Measurements from ENCODE around the gene ARHGAP32.
A peak's percentile ranks its signal among the peaks of the same experiment; 100 is the strongest.

ARHGAP32 gene

GRCh38 chr11:129117595-129118350 is 74.4 kb downstream of the ARHGAP32 start:
- Histone ChIP-seq H3K9me3 (ENCODE audit: severe bottlenecking) (no peaks in the 10 kb centered on the region), H3K4me3 (ENCODE audit: low read depth, low read length) (no peak overlapping the region), H3K27ac (no peak overlapping the region), H3K27me3 (ENCODE audit: insufficient read depth, low read depth, severe bottlenecking) (no peaks in the 10 kb centered on the region), H3K36me3 (no peaks in the 10 kb centered on the region; the same call in 1 of the 2 replicates)
- TF ChIP-seq CTCF (IDR thresholded peaks at IDR 0.05; ENCODE audit: low read depth, low read length), result peak; percentile 60
- peak; percentile 41 for DNase-seq

DNA sequence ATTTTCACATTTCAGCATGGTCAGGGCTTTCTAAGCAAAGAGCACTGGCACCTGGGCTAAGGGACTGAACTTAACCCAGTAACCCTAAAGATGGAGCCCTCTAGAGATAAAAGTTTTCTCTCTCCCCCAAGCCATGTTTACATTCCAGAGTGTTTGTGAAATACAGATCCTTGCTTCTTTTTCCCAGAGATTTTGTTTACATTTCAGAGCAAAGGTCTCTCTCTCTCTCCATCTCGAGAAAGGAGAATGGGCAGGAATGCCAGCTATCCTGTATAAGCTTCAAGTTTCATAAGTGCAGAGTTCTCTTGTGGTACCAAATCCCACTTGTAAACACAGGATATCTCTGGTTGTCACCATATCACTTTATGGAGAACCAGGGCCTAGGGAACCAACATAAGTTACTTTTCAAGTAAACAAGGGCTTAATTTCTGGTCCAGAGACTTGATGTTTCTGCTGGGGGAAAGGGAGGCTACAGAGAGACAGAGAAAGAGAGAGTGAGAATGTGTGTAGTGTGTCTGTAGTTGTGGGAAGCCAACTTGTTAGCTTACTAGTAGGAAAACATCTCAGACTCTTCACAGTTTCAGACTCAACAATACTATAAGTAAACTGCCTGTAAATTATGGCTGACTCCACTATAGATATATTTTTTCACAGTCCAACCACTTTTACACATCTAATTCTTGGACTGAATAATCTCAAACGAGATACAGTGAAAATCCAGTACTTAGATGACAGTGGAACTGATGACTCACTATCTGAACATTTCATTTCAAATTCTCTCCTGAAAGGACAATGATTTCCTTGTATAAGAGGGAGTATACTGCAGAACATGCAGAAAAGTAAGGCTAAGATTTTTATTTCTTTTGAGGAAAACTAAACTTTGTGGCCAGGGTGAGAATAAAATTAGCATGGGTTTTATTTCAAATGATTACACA is 76.2 kb downstream of the ARHGAP32 start:
- H3K9me3 ChIP-seq (ENCODE audit: severe bottlenecking), result no peaks in the 10 kb centered on the region
- no peak overlapping the region for H3K27ac ChIP-seq
- DNase-seq, result no peak
- no peak overlapping the region for H3K4me3 ChIP-seq (ENCODE audit: low read depth, low read length)
- TF ChIP-seq CTCF (IDR thresholded peaks at IDR 0.05; ENCODE audit: low read depth, low read length), result no peak
- no peaks in the 10 kb centered on the region for H3K27me3 ChIP-seq (ENCODE audit: insufficient read depth, low read depth, severe bottlenecking)
- H3K36me3 ChIP-seq, result no peaks in the 10 kb centered on the region; the same call in 1 of the 2 replicates

- no peaks in the 10 kb centered on the region for H3K36me3 ChIP-seq
- no peak overlapping the region for H3K27ac ChIP-seq
- no peak for DNase-seq
- H3K9me3 ChIP-seq (ENCODE audit: severe bottlenecking), result no peaks in the 10 kb centered on the region
- no peaks in the 10 kb centered on the region for H3K27me3 ChIP-seq (ENCODE audit: insufficient read depth, low read depth, severe bottlenecking)
- no peak for TF ChIP-seq CTCF (IDR thresholded peaks at IDR 0.05; ENCODE audit: low read depth, low read length)
- no peak overlapping the region for H3K4me3 ChIP-seq (ENCODE audit: low read depth, low read length)
These were observed 82.4 kb downstream of the ARHGAP32 start for GRCh38 chr11:129109701-129110100.

DNA sequence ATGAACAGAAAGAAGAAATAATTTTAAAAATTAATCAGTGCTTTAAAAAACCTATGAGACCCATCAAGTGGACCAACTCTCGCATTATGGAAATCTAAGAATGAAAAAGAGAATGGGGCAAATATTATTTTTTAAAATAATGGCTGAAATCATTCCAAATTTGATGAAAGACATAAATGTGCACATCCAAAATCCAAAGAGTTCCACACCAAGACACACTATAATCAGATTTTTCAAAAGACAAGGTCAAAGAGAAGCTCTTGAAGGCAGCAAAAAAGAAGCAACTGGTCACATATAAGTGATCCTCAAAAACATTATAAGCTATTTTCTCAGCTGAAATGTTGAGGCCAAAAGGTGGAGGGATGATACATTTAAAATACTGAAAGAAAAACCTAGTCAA is 85.3 kb downstream of the ARHGAP32 start:
- no peak for DNase-seq
- TF ChIP-seq CTCF (IDR thresholded peaks at IDR 0.05; ENCODE audit: low read depth, low read length), result no peak
- H3K27ac ChIP-seq, result no peak overlapping the region
- H3K36me3 ChIP-seq, result no peaks in the 10 kb centered on the region; the same call in 1 of the 2 replicates
- no peaks in the 10 kb centered on the region for H3K9me3 ChIP-seq (ENCODE audit: severe bottlenecking)
- no peak overlapping the region for H3K4me3 ChIP-seq (ENCODE audit: low read depth, low read length)
- no peaks in the 10 kb centered on the region for H3K27me3 ChIP-seq (ENCODE audit: insufficient read depth, low read depth, severe bottlenecking)

- DNase-seq, result no peak
- Histone ChIP-seq H3K27ac (no peak overlapping the region), H3K4me3 (ENCODE audit: low read depth, low read length) (no peak overlapping the region), H3K9me3 (ENCODE audit: severe bottlenecking) (no peaks in the 10 kb centered on the region), H3K36me3 (no peaks in the 10 kb centered on the region; the same call in 1 of the 2 replicates), H3K27me3 (ENCODE audit: insufficient read depth, low read depth, severe bottlenecking) (no peaks in the 10 kb centered on the region)
- TF ChIP-seq CTCF (IDR thresholded peaks at IDR 0.05; ENCODE audit: low read depth, low read length), result no peak
These were observed 89.4 kb downstream of the ARHGAP32 start for GRCh38 chr11:129102756-129103155.

Data from WERI-Rb-1 (cell line).